Stimulated activated CD4-positive, alpha-beta T cell treated with anti-CD3 and anti-CD28 coated beads, Interleukin-1b, Interleukin-23, amount 100 ng/mL, for 1 hour (primary cell): ENCODE measurements around the gene IGDCC3.

Source experiments
- DNase-seq, 2 donors: peaks; one replicate each; pipeline ENCODE4 v3.0.0-alpha.2; 2020; ENCODE audit warnings: low read depth in 2 of 2

The IGDCC3 gene

DNA sequence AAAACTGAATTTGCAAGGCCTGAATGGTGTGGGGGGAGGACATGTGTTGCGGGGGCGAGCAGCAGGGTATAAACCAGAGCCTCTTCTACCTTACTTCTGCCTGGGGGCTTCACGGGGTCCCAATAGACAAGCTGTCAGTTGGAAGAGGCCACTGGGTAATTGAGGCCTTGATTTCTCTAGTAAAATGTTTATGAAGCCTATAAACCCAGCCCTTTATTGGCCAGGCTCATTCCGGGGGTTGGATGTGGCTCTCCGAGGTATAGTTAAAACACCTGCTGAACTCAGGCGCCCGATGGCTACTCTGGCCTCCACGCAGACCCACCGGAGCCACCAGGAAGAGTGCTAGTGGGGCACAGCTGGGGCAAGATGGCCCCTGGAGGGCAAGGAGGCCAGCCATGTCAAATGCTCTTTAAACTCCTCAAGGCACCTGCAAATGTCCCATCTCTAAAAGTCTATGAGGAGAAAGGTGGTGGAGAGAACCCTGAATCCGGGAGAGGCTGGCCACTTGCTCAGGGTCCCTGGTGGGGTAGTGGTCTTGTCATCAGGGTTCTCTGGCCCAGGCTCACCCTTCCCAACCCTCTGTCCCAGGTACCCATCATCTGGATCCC lies 34.3 kb downstream of the IGDCC3 start:
- DNase-seq = no peak

DNA sequence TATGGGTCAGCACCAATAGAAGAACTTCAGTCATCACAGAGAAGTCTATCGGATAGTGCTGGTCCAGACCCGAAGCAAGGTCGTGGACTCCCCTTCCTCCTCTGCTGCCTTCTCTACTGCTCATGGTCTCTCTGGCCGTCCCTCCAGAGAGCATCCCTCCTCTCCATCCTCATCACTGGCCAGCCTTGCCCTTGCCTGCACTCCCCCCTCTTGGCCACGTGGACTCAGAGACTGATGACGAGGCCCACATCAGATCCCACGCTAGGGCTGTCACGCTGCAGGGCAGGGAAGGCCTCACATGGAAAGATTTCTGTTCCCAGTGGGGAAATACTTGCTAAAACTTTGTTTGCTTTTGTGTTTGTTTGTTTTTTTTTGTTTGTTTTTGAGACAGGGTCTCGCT lies 35.3 kb downstream of the IGDCC3 start:
- no peak for DNase-seq

DNA sequence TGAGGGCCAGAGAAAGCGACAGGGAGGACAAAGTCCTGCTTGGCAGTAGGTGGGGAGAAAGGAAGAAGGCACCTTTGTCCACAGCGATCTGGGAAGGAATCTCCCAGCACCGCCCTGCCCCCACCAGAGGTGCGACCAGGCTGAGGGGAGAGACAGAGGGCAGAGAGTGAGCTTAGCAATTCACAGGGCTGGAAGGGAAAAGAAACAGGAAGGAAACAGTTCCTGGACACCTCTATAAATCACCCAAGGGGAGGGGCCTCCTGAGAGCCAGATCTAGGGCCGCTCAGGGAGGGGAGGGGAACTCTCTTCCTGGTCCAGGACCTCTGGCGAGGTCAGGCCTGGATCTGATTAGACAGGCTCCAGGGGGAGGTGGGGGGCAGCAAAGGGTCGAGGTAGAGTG lies 37.9 kb downstream of the IGDCC3 start:
- no peak for DNase-seq

GRCh38 chr15:65339416-65339815 lies 38.4 kb downstream of the IGDCC3 start:
- no peak for DNase-seq

DNA sequence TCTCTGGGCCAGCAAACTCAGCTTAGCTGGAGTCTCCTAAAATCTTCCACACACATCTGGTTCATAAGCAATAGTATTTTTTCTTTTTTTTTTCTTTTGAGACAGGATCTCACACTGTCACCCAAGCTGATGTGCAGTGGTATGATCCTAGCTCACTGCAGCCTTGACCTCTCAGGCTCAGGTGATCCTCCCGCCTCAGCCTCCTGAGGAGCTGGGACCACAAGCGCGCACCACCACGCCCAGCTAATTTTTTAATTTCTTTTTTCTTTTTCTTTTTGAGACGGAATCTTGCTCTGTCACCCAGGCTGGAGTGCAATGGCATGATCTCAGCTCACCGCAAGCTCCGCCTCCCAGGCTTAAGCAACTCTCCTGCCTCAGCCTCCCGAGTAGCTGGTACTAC lies 39.0 kb downstream of the IGDCC3 start:
- DNase-seq = no peak

DNA sequence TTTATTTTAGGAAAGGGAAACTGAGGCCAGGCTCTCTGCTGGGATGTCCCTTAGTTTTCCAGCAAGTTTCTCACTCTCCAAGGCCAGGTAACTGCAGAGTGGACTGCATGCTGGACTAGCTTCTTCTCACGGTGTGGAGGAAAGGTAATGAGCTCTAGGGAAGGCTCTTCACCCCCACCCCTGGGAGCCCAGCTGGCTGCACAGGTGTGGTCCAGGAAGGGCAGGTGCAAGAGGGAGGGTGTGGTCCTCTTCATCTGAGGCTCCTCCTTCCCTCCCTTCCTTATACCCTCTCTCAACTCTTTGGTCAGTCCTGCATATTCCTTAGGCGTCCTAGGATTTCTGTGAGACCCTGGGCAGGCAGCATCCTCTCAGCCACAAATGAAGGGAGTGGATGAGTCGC lies 39.4 kb downstream of the IGDCC3 start:
- no peak for DNase-seq

DNA sequence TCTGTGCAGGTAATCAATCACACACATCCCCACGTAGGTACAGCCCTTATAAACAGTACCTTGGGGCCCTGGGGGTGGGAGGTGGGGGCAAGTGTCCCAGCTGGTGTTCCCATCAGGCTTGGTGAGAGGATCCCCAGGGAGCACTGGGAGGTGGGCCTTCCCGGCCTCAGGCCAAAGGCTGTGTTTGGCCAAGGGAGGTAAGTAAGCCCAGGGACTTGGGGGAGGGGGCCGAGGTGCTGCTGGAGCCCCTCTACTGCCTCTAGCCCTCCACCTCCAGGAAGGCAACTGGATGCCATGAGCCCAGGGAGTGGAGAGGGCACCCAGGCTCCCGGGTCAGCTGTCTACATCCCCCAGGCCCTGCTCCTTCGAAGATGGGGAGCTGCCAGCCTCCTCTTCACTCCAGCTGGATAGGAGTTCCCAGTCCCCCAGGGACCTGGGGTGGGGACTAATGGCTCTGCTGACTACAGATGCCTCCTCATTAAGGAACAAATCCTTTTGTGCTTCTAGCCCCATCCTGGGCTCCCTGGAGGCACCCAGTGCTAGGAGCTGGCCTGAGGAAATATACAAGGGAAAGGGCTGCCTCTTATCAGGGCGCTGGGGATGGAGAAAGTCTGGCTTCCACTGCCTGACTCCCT lies 40.2 kb downstream of the IGDCC3 start:
- no peak for DNase-seq

DNA sequence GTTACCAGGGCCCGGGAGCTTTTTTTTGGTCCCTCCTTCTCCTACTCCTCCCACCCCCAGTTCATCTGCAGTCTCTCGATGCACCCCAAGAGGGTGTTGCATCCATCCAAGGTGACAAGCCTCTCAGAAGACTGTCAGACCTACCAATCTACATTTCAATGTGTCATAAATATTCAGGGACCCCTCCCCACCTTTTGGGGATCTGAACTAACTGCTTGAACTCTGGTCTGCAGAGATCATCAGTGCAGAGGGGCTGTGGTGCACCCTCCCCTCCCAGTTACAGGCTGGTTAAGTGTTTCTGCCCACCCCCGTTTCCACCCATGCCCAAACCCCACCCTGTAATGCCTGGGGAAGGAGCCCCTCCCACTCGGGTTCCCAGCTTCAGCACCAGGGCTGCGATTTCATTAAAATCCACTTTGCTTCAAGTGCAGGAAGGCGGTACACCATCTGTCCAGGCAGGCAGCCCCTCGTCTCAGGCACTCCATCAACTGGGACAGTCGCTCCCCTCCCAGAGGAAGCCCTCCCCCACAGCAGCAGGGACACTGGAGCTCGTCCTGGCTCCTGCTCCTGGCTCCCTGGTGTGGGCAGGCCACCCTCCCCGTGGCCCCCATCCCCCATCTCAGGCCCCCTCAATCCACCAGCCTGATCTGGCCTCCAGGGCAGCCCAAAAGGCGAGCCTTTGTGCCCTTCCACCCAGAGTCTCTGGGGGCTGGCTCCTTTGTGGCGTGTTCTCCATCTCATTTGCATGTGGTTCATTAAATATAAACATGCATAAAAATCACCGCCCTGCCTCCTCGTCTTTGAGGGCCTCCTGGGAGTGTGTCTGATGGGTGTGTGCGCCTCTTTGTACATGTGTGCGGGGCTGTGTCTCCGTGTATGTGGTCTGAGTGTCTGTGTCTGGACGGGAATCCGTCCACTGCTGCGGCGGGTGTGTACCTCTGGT lies 41.0 kb downstream of the IGDCC3 start:
- DNase-seq = no peak

DNA sequence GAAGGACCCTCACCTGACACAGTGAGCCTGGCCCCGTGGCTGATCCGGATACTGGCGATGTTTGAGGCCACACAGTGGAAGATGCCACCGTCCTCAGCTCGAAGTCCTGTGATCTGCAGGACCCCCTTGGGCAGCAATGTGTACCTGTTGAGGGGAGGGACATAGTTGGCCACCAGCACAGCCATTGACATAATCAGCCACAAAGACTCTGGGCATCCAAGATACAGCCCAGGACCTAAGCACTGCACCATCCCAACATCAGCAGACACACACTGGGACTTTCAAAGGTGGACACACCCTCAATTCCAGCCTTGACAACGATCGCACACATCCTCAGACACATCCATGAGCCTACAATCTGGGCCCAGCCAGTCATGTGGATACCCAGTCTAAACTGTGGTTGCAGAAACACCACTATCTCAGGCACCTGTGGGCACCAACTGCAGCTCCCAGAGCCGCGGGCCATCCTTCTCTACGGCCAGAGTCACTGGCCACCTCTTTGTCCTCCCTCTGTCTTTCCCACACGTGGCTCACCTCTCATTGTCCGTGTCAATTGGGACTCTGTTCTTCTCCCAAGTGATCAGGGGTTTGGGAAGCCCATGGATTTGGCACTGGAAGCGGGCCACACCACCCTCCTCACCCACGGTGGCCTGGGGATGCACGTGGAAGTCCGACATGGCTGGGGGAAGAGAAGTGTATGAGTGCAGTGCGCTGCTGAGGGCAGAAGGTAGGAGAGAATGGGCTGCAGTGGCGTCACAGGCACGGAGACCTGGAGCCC lies 42.3 kb downstream of the IGDCC3 start:
- DNase-seq = no peak

DNA sequence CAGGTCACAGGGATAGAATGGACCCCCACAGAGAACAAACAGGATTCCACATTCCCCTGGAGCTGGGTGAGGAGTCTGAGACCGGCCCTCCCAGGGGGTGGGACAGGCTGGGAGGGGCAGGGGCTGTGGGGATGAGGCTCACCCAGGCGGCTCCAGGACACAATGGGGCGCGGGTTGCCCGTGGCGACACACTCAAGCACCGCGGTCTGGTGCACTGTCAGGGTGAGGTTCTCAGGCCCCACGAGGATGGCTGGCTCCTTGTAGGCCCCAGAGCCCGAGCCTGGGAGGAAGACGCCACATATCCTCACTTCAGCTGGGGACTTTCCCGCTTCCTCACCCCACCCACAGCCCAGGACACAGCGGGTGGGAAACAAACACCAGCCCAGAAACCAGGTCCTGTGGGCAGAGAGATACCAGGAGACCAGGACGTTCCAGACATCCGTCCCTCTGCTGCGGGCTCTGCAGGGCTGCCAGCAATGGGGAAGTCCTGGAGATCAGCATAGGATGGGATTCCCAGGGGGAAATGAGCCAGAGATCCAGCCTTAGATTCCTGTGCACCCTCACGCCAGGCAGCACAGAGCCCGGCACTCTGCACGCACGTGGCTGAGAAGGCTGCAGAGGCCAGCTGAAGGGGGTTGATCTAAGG lies 43.1 kb downstream of the IGDCC3 start:
- no peak for DNase-seq

GRCh38 chr15:65333856-65334255 lies 43.9 kb downstream of the IGDCC3 start:
- DNase-seq = no peak

- DNase-seq = no peak
Measured at GRCh38 chr15:65333148-65333820, 44.5 kb downstream of the IGDCC3 start.

DNA sequence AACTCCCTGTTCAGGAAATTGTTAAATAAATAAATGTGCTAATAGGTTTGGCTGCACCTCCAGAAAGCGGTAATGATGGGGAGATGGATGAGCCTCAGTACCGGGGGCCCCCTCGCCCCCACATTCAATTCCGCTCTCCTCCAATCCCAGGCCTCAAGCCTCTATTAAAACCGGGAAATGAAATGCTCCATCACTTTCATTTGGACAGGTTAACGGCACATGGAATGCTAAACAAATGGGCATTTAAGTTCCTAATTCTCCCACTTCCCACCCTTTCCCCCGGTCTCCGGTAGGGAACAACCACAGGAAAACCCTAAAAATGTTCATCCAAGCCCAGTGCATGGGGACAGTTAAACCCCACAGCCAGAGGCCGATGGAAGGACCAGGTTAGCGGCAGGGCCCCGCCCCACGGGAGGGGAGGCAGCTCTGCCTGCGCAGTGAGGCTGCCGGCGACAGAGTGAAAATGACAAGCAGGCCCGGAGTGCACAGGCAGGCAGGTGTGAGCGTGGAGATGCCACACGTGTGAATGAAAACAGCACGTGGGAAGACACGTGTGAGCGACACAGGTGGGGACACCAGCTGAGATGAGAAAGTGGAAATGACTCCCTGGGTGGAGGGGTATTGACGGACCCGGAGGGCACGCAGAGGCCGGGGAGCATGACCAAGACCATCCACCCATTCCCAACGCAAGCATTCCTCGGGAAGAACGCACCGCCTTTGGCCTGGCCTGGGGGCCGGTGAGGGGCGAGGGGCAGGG lies 45.2 kb downstream of the IGDCC3 start:
- no peak for DNase-seq

DNA sequence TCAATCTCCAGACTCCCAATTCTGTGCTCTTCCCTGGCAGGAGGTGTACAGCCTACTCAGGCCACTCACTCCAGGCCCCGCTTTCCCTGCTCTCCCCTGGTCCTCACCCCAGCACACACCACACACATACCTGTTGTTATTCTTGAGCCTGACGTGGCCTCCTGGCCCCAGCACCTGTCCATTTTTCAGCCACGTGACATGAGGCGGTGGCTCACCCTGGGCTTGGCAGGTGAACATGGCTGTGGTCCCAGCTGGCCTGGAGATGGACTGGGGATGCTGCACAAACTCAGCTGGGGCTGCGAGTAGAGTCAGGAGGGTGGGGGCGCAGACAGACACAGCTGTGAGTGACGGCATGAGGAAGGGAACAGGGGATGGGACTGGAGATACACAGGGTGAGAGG lies 46.0 kb downstream of the IGDCC3 start:
- DNase-seq = no peak

DNA sequence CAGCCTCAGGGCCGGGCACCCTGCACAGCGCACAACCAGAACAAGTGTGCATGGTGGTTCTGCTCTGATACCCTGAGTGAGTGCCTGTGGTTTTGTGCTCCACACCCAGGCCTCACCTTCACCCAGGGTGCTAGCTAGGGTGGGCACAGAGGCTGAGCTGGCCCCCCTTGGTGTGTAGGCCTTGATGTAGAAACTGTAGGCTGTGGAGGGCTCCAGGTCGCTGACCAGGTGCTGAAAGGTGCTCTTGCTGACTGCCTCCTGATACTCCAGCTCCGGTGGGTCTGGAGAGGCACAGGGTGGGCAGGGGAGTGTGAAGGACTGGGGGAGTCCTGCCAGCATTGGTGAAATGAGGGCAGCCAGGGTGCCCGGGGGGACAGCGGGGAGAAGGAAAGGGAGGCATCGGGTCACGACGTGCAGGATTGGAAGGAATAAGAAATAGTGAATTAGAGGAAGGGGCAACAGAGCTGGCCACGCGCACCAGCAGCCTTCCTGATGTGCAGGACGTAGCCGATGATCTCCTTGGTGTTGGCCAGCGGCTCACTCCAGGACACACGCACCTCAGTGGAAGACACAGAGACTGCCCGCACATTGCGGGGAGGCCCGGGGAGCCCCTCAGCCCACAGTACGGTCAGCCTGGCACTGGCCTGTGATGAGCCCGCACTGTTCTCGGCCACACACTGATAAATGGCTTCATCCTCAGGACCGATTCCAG lies 46.7 kb downstream of the IGDCC3 start:
- DNase-seq = no peak

DNA sequence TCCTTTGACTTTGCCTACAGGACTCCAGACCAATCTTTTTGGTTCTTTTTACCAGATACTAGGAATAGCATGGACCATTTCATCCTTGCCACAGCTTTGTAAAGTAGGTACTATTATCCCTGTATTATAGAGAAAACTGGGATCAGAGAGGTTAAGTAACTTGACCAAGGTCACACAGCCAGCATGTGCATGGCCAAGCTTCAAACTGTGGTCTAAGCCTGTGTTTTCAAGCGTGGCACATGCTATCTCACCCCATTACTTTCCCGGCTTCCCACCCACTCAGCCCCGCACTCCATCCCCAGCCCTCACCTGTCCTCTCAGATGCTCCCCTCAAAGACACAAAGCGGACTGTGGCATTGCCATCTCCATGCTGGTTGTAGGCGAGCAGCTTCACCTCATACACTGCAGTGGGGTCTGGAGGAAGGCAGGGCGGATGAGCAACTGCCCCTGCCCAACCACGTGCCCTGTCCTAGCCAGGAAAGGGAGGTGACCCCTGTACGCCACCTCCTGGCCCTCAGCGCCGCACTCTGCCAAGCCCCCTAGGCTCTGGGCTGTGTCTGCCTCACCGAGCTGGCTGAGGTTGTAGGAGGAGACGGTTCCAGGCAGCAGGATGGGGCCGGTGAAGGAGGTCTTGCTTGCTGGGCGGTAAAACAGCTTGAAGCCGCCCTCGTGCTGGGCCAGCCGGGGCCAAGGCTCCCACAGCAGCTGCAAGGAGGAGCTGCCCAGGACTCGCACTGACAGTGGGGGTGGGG lies 47.6 kb downstream of the IGDCC3 start:
- no peak for DNase-seq

DNA sequence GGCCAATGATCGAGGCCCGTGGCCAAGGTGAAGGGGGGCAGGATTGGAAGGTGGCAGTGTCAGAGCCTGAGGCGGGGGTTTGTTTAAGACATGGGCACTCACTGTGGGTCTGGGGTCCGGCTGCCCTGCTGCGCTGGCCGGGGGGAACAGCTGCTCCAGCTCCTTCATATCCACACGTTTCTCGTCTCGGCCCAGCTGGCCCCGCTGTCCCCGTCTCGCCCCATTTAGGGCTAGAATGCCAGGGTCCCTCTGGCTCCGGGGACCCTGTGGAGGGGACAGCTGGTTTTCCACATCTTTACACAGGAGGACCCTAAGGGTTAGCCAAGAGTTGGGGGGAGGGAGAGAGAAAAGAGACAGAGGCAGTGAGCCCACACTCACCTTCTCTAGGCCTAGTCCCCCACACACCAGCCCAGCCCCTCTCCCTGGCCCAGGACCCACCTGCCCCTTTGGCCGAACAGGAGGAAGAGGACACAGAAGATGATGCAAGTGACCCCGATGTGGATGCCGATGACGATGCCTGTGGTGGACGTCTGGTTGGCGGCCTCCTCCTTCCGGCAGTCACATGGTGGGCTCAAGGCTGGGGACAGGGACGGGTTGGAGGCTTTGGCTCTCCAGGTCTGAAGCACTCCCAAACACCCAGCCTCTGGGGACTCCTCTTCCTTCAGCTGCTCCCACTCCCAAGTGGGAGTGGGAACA lies 48.4 kb downstream of the IGDCC3 start:
- no peak for DNase-seq
